Endothelial cell of umbilical vein (primary cell): ENCODE results near the gene SARS1. TPM values are rescaled to one million over a fixed set of nuclear protein-coding genes. Genes with fewer than 3 reads are reported as not detected.

ENCODE experiments used
- polyA plus RNA-seq, 4 experiments: library from polyadenylated mRNA; depleted of rRNA in 3 of 4; stranded (reverse) in 3 of 4; unstranded in 1 of 4; fragments of >200 nt; gene quantifications; 2 replicates each; pipeline versions ENCODE4 v1.2.1 to v1.2.3, GENCODE V29; 2011 to 2012; ENCODE audit warnings: missing spikeins in 1 of 4
- total RNA-seq: library from RNA; stranded (reverse); gene quantifications from 2 replicates; pipeline ENCODE4 v1.2.3, GENCODE V29; 2021

The SARS1 gene
- total and polyA plus RNA-seq, 2 donors (not counting 3 experiments of a cell fraction or from before 2014, with no cell fraction given): 110 to 178 TPM

Other genes starting within 250 kb of the SARS1 start
- 18.2 and 19.0 TPM in 2 replicates for gene WDR47, start 171.8 kb upstream of the SARS1 start, total RNA-seq
- gene WDR47, start 171.8 kb upstream of the SARS1 start, polyA plus RNA-seq: 7.5 and 9.1 TPM in 2 replicates
- 42.3 and 54.9 TPM in 2 replicates for gene TAF13, start 137.9 kb upstream of the SARS1 start, total RNA-seq
- gene TAF13, start 137.9 kb upstream of the SARS1 start, polyA plus RNA-seq: 9.6 and 14.8 TPM in 2 replicates
- gene TMEM167B, start 123.2 kb upstream of the SARS1 start, total RNA-seq: 19.9 and 21.1 TPM in 2 replicates
- gene TMEM167B, start 123.2 kb upstream of the SARS1 start, polyA plus RNA-seq: 6.2 and 6.7 TPM in 2 replicates
- 1.0 and 1.1 TPM in 2 replicates for gene ELAPOR1, start 99.8 kb upstream of the SARS1 start, total RNA-seq
- 0.92 and 1.1 TPM in 2 replicates for gene ELAPOR1, start 99.8 kb upstream of the SARS1 start, polyA plus RNA-seq
- 1.4 and 2.2 TPM in 2 replicates for gene CELSR2, start 35.6 kb downstream of the SARS1 start, total RNA-seq
- gene CELSR2, start 35.6 kb downstream of the SARS1 start, polyA plus RNA-seq: 0.76 and 0.90 TPM in 2 replicates
- gene PSRC1, start 69.2 kb downstream of the SARS1 start, total RNA-seq: 23.4 and 29.3 TPM in 2 replicates
- 21.6 and 25.0 TPM in 2 replicates for gene PSRC1, start 69.2 kb downstream of the SARS1 start, polyA plus RNA-seq
- gene MYBPHL, start 93.1 kb downstream of the SARS1 start, total RNA-seq: not detected in 2 replicates
- not detected in 2 replicates for gene MYBPHL, start 93.1 kb downstream of the SARS1 start, polyA plus RNA-seq
- 16.8 and 17.8 TPM in 2 replicates for gene SORT1, start 184.0 kb downstream of the SARS1 start, total RNA-seq
- 6.4 and 6.8 TPM in 2 replicates for gene SORT1, start 184.0 kb downstream of the SARS1 start, polyA plus RNA-seq
- 112 and 125 TPM in 2 replicates for gene PSMA5, start 212.5 kb downstream of the SARS1 start, total RNA-seq
- gene PSMA5, start 212.5 kb downstream of the SARS1 start, polyA plus RNA-seq: 87.9 and 98.1 TPM in 2 replicates